Measurements from ENCODE around the gene CLK3.
"Not testable (repeated sequence)": the region's sequence is repeated elsewhere in the genome, so short reads cannot be mapped to it uniquely, and the experiment has no call there.

The CLK3 gene

GRCh38 chr15:74615508-74616365 is at the start of gene CLK3:
Gene CLK3 (plus strand): TSS chr15:74615836. CDS start chr15:74619197, 3,361 bp downstream.
- no peak for FAIRE-seq

- no peak for FAIRE-seq
Measured at GRCh38 chr15:74568594-74568993, 47.0 kb upstream of the CLK3 start.

GRCh38 chr15:74569731-74570070 is 45.9 kb upstream of the CLK3 start:
- no peak for FAIRE-seq

DNA sequence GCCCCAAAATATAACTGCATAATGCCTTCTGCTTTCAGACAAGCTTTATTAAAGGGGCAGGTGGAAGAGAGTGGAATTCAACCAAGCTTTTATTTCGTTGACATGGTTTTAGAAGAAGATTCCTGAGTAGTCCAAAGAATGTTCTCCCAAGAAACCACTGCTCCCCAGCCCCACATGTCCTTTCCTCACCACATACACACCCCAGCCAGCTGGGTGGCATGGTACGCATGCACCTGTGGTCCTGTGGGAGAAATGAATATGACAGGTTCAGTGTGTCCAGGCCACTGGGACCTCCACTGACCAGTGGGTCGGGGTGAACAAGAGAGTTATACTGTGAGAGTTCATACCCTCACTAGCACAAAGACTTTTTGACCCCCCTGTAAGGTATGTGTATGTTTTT is 44.4 kb upstream of the CLK3 start:
- no peak for FAIRE-seq

DNA sequence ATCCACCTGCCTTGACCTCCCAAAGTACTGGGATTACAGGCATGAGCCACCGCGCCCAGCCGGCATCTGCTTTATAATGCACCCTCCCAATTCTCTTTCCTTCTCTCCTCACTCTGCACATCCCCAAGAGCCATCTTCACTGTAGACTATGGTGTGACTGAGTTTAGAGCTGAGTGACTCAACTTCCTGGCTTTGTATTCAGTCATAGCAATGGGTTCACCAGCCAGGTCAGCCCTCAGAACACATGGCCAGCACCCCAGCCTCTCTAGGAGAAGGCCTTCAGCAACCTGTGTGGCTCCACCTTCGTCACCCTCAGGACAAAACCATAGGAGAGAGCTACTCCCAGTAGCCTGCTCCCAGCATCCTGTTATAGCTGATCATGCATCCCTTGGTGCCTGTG is 41.6 kb upstream of the CLK3 start:
- FAIRE-seq: no peak

DNA sequence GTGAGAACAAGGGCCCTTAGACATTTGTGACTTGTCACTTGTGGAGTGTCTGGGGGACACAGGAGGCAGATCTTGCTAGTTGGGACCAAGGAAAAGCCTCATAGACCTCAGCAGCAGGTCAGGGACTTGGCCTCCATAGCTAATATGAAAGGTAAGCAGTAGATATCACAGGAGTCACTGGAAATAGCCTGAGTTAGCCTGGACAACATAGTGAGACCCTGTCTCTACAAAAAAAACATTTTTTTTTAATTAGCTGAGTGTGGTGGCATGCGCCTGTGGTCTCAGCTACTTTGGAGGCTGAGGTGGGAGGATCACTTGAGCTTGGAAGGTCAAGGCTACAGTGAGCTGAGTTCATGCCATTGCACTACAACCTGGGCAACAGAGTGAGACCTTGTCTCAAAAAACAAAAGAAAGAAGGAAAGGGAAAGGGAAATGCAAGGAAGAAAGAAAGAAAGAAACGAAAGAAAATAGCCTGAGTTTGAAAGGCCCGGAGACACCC is 37.1 kb upstream of the CLK3 start:
- no peak for FAIRE-seq

- FAIRE-seq: no peak
Measured at GRCh38 chr15:74579001-74579400, 36.6 kb upstream of the CLK3 start.

DNA sequence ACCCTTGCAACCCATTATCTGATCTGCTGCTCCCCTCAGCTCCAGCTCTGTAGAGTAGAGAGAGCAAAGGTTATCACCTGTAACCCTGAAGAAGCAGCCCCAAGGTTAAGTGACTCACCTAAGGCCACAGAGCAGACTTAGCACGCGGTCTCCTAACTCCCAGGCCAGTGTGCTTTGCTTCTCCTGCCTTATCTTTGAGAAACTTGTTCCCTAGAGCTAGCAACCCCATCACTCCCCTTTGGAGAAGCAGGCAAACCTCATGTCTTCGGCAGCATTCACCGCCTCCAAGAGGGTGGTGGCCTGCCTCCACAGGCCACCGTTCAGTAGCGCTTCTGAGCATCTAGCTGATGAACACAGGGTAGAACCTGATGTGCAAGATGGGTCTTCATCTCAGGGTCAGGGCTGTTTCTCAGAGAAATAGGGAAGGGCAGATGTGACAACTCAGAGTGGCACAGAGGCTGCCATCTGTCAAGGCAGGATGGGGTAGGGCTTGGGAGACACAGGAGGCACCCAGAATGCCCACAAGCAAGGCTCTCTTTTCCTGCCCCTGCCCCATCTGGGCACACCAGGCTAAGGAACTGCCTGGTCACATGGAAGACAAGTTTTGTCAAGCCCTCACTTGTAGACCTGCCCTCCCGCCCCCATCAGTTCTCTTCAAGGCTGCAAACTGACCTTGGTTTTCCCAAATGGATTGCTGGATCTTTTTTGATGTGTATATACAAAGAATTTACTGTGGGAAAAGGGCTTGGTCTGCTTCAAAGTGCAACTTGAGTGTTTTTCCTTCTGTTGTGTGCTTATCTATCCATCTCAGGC is 34.9 kb upstream of the CLK3 start:
- no peak for FAIRE-seq

DNA sequence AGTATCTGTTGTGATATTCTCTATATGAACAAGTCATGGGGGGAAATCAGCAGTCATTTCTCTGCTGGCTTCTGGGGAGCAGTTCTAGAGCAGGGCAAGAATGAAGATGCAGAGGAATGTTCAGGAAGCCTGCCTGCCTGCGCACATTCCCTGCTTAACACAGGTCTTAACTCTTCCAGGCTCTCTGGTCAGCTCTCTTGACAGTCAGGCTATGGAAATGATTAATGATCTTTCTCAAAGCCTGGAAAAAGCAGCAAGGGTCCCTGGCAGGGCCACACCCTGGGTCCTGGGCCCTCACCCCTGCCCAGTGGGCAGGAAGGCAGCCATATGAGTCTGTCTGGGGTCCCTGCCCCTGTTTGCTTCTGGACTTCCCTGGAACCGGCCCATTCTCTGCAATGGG is 31.4 kb upstream of the CLK3 start:
- no peak for FAIRE-seq

DNA sequence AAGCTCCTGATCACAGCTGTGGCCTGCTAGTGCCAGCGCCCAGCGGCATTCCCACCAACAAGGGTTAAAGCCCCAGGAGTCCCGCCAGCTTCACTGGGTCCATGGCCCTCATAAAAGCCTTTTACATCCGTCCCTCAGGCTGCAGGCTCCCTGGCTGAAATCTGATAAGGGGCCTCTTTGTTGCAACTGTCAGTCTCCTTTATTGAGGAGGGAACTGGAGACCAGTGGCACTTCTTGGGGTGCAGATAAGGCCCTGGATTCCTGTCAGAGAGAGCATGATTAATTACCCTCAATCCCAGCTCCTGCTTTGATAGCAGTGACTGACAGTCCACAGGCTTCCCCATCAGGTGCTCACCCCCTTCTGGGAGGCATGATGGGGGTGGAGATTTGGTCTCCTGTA is 30.9 kb upstream of the CLK3 start:
- no peak for FAIRE-seq

DNA sequence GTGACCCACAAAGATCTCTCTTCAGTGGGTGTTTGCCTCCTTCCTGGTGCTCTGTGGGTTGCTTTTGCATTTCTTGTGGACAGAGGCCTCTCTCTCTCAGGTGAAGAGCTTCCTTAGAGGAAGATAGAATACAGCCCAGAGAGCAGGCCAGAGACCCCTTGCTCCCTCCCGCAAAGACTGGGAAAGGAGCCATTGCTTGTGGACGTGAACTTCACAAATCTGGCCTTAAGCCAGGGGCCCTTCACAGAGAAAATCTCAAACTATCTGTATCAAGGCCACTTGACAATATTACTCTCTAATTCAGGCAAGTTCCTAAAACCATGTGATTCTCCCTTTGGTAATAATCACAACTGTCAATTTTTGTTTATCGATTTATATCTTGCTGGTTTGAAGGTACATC is 30.4 kb upstream of the CLK3 start:
- no peak for FAIRE-seq

DNA sequence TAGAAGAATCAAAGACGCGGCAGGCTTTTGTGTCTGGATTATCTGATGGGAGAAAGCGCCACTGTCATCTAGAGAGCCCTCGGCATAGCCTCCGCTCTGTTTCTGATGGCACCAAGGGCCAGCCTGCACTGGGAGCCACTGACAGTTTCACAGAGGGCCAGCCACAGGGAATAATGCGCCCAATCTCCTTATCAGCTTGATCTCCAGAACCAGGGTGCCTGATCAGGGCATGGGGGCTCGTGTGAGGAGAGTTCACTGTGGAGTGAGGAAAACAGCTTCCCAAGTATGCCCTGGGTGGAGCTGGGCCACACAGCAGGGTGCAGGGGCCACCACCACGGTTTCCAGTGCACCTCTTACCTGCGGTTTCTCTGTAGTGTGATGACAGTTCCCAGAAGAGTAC is 29.8 kb upstream of the CLK3 start:
- no peak for FAIRE-seq

GRCh38 chr15:74589826-74590225 is 25.8 kb upstream of the CLK3 start:
- no peak for FAIRE-seq

- no peak for FAIRE-seq
Measured at GRCh38 chr15:74592222-74592621, 23.4 kb upstream of the CLK3 start.

DNA sequence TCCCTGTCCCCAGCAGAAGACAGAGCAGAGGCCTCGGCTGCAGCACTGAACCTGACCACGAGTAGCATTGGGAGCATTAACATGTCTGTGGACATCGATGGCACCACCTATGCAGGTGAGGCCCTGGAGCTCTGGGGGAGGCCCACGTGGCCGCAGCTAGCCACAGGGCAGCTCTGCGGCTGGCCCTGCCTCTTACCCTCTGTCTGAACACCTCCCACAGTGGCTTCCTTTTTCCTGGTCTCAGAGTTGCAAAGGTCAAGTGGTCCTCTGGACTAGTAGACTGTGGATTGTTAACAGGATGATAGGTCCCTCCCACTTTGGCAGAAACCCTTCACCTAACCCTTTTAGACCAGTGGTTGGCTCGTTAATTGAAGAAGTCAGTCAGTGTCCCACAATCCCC is 22.5 kb upstream of the CLK3 start:
- FAIRE-seq: no peak

- FAIRE-seq: no peak
Measured at GRCh38 chr15:74594455-74594854, 21.2 kb upstream of the CLK3 start.

DNA sequence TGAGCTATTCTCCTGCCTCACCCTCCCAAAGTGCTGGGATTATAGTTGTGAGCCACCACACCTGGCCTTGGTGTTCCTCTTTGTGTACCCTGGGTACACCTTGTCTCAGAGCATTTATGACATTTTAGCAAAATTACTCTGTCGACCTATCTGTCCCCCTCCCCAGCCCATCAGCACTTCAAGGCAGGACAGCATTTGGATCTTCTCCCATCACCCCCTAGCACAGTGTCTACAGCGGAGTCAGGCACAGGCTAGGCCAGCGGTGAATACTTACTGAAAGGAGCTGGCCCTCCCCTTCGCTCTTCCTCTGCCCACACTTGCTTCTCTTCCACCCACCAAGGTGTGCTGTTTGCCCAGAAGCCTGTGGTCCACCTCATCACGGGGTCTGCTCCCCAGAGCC is 20.4 kb upstream of the CLK3 start:
- FAIRE-seq: no peak

GRCh38 chr15:74596736-74597135 is 18.9 kb upstream of the CLK3 start:
- FAIRE-seq: not testable (repeated sequence)

DNA sequence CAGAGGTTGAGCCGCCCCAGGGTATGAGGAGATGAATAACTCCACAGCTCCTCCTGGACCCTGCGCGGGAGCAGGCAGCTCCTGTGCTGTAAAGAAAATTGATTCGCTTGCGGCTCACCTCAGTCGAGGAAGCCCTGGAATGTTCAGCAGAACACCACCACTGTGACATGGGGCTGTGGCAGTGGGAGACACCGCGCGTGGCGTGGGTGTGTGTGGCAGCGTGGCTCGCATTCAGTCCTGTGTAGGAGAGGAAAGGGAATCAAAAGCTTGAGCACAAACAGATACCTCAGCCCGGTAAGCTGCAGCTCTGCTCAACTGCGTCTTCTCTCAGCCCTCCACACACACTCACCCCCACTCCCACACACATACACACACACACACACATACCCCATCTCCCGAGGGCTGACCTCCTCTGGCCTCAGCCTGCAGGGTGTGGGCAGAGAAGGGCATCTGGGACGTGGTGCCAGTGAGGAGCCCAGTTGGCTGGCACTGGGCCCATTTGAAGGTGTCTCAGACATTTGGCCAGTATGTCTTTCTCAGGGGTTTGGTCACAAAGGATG is 18.4 kb upstream of the CLK3 start:
- FAIRE-seq: not testable (repeated sequence)

DNA sequence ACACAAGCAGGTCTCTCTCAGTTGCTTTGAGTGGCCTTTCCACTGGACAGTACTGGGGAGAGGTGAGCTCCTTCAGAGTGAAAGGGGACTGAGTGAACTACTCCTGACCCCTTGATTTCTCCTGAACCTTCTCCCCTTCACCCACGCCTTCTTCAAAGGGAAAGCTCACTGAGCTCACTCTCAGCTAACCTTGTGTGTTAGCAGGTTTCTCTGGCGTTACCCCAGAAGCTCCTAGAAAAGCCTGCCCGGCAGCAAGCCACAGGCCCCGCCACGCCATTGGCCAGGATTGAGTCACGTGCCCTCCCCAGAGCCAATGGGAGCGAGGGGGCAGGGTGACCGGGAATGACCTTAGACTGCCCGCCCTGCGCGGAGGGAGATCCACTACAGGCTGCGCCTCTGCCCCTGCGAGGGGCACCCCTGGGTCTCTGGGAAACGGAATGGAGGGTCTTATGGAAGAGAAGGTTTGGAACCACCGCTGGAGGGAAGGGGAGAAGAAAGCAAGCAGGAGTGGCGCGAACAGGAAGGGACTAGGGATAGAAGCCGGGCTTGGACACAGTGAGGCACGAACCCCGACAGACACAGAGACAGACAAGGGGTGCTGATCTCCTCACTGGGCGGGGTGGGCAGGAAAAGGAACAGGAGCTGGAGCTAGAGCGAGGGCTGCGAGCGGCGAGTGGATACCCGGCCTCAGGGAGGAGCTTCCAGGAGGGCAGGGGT is 17.4 kb upstream of the CLK3 start:
- peak; percentile 60 for FAIRE-seq

DNA sequence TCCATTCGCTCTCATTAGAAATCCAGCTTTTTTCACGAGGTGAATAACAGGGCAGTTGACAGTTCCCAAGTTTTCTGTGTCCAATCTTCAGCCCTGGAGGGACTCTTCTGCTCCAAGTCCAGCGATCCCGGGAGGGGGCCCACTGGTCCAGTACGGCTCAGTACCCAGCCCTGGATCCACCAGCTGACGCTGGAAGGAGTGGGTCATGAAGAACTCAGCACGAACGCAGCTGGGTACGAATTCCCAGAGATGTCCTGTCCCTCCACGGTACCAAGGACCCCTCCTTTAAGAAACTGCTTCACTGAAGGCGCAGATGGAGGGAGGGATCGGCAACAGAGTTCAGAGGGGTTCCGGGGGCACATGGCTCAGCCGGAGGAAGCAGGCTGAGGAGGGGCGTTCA is 16.5 kb upstream of the CLK3 start:
- FAIRE-seq: no peak

DNA sequence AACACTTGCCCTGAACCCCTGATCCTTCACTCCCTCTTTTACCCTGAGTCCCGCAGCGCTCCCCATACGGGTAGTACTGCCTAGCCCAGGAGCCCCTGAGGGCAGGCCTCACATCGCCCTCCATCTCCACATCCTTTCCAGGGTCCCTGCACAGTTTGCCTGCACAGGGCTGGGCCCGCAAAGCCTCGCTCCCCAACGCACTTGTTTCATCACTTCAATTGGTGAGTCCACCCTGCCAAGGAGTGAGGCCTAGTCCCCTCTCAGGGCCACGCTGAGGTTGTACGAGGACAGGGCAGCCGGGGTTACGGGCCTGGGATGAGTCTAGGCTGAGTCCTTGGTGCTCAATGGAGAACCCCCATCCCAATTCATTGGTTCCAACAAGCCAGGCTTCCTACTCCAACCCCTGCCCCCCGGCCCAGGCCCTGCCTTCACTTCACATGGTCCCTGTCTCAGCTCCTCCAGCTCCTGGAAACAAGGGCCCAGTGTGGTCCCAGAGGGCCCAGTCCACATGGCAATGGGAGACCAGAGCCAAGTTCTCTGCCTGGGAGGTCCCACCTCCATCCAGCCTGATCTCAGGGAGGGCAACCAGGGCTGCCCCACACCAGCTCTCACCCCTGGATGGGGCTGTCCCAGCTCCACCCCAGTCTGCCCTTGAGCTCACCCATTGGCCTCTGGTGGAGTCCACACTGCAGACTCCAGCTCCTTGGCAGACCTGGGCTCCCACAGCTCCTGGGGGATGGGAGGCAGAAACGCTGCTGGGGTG is 12.4 kb upstream of the CLK3 start:
- no peak for FAIRE-seq

Data from islet of Langerhans (tissue), 1 donor.